HEK293T (cell line): Measurements from ENCODE around the gene CSGALNACT2.

Experiments used
- ARNT ChIP-seq: fragments of 450-650 bp; IDR thresholded peaks from 2 replicates; pipeline ENCODE4 v1.6.1; 2017; ENCODE audit warnings: mild to moderate bottlenecking
- BHLHE40 ChIP-seq: fragments of 450-650 bp; IDR thresholded peaks from 2 replicates; pipeline ENCODE4 v1.6.1; 2016; ENCODE audit warnings: mild to moderate bottlenecking, moderate library complexity, borderline replicate concordance
- ELF4 ChIP-seq: fragments of 450-650 bp; IDR thresholded peaks from 2 replicates; pipeline ENCODE4 v1.6.1; 2017; ENCODE audit warnings: antibody characterized with exemption
- FOXK2 ChIP-seq: fragments of 450-650 bp; IDR thresholded peaks from 2 replicates; pipeline ENCODE4 v1.6.1; 2016; ENCODE audit warnings: mild to moderate bottlenecking
- HDGF ChIP-seq: fragments of 450-650 bp; IDR thresholded peaks from 2 replicates; pipeline ENCODE4 v1.6.1; 2017; ENCODE audit warnings: antibody characterized with exemption, borderline replicate concordance
- LEF1 ChIP-seq: fragments of 450-650 bp; IDR thresholded peaks from 2 replicates; pipeline ENCODE4 v1.6.1; 2017; ENCODE audit warnings: mild to moderate bottlenecking, borderline replicate concordance
- NFRKB ChIP-seq: fragments of 450-650 bp; IDR thresholded peaks from 2 replicates; pipeline ENCODE4 v1.6.1; 2016; ENCODE audit warnings: mild to moderate bottlenecking, moderate library complexity
- PKNOX1 ChIP-seq: fragments of 450-650 bp; IDR thresholded peaks from 2 replicates; pipeline ENCODE4 v1.6.1; 2016
- SP1 ChIP-seq: fragments of 450-650 bp; IDR thresholded peaks from 2 replicates; pipeline ENCODE4 v1.6.1; 2017
- TARDBP ChIP-seq: fragments of 450-650 bp; IDR thresholded peaks from 2 replicates; pipeline ENCODE4 v1.6.1; 2016

GRCh38 chr10:43120929-43121314, 17.3 kb upstream of the CSGALNACT2 start:
- TF ChIP-seq ARNT (no peak), BHLHE40 (no peak), NFRKB (no peak), PKNOX1 (no peak), TARDBP (no peak), FOXK2 (no peak), LEF1 (no peak), HDGF (no peak), SP1 (no peak), ELF4 (no peak)
